HTERT RPE-1 (cell line): ENCODE results near the gene YRDC.

ENCODE experiments used
- in situ Hi-C: fragments of 300-500 bp; cut with MboI; formaldehyde crosslinking; loops from 4 replicates; pipeline ENCODE4 v1.14.3; 2020; ENCODE audit warnings: low sequenced_read_pairs

YRDC gene

DNA sequence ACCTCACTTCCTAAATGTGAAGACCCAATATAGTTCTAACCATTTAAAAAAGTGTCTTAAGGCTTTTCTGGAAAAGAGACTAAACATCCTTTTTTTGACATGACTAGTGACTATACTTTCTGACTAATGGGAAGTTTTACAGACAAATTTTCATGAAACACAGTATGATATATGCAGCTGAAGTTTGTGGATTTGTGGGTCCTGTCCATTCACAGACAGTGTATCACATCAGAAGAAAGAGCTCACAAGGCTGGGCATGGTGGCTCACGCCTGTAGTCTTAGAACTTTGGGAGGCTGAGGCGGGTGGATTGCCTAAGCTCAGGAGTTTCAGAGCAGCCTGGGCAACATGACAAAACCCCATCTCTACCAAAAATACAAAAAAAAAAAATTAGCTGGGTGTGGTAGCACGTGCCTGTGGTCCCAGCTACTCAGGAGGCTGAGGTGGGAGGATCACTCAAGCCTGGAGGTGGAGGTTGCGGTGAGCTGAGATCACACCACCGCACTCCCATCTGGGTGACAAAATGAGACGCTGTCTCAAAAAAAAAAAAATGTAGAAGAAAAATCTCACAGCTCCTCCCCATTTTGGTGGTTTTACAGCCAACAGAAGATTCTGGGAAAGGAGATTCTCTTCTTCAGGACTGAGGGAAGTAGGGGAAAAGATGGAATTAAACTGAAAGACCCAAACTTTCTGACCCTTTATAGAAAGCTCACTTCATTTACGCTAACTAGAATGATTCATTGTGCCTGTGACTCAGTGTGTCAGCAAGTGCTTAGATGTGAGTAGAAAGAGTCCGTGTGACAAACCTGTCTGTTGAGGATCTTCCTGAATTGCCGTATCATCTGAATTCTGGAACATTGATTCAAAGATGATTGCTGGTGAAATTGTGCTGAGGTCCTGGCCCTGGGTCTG is 15.2 kb upstream of the YRDC start:
- in situ Hi-C loops = no loop called here

GRCh38 chr1:37821481-37821880 is 13.5 kb upstream of the YRDC start:
- in situ Hi-C loops = no loop called here

- in situ Hi-C loops = no loop called here
Measured at GRCh38 chr1:37817481-37817880, 9.5 kb upstream of the YRDC start.

DNA sequence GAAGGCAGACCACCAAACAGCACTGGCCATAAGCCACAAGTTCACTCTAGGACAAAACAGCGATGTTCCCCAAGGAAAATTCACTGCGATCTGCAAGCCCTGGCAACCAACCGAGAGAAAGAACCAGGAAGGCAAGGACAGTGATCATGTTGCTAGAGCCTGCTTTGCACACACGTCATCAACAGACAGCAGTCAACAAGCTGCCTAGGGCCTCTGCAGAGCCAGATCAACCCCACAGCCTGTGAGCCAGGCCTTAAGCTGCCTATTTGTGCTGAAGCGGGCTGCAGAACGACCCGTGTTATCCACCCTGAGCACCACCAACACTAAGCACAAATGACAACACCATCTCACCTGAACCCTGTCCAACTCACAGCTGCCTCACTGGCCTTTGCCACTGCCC is 6.2 kb upstream of the YRDC start:
- in situ Hi-C loops = no loop called here

DNA sequence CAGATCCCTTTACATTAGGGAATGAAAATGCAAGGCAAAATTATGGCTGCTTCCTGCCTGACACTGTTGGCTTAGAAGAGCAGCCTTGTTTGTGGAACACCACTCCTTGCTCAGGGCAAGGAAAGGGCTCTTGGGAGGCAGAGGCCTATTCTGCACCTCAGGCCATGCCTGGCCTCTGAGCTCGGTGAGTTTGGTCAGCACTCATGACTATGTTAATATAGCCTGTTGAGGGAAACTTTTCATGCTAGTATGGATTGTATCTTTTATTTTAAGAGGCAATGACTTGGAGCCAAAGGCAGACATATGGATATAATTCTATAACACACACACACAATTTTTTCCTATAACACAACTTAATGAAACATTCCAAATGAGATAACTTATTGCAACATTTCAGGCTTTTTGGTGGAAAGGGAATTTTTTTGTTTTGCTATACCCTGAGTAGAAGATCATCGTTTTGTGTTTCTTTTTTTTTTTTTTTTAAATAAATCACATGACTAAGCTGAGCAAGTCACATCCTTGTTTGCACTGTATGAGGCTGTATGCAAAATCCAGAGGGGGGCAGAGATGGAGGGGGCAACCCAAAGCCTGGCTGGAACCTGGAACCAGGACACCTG is 5.6 kb upstream of the YRDC start:
- in situ Hi-C loops = no loop called here

- in situ Hi-C loops = no loop called here
Measured at GRCh38 chr1:37811027-37811655, 3.1 kb upstream of the YRDC start.

DNA sequence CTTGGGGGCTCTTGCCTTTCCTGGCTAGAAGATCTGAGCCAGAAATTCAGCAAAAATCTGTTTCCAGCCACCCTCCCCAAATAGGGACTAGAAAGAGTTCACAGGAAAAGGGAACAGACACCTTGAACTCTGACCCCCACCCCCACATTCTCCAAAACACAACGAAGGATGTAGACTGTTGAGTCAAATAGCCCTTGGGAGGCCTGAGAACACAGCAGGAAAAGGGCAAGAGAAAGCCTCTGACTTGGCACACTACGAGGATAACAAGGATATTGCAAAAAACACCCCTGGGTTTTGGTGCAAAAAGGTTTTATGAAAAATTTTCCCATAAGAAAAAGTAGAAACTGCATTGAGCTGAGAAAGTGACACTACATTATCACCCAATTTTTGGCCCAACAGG is 1.9 kb upstream of the YRDC start:
- in situ Hi-C loops = no loop called here

DNA sequence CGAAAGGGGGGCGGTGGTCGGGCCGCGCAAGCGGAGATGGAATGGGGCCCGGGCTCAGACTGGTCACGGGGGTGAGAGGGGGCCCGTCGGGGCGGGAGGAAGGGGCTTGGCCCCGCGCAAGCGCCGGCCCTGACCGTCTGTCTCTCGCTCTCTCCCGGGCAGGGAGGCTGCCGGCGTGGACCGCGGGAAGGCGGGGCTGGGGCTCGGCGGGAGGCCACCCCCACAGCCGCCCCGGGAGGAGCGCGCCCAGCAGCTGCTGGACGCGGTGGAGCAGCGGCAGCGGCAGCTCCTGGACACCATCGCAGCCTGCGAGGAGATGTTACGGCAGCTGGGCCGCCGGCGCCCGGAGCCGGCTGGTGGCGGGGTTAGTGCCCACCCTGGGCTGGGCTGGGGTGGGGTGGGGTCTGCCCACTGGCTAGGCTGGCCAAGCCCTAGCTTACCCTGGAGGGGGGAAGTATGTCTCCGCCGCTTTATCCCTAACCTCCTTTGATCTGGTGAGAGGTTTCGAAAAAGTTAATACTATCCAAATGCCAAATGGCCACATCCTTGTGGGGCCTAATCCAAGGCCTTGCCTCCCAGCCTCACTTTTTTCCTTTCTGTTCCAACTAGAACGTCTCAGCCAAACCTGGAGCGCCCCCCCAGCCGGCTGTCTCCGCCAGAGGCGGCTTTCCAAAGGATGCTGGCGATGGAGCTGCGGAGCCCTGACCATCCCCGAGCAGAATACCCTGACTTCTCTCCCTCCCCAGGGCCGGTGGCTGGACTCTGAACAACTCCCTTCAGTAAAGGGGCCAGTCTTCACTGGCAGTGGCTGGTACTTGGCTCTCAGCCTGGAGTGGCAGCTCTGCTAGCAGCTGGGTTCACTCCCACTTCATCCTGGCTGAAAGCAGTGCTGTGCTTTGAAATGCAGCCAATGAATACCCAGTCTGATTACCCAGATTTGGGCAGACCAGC is 636 bp upstream of the YRDC start:
- in situ Hi-C loops = no loop called here

DNA sequence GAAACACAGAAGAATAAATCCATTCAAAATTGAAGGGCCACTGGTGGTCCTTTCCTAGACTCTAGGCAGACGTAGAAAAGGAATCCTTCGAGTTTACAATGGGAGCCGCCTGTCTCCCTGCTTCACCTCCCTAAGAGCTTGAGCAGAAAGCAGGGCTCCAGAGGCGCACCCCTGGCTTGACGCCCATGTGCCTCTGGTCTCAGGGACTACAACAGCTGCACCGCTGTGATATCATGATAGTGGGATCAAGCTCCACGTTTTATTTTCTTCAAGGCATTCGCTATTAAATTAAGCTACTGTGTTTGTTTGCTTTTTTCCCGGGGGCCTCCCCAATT is 821 bp downstream of the YRDC start:
- in situ Hi-C loops = no loop called here

DNA sequence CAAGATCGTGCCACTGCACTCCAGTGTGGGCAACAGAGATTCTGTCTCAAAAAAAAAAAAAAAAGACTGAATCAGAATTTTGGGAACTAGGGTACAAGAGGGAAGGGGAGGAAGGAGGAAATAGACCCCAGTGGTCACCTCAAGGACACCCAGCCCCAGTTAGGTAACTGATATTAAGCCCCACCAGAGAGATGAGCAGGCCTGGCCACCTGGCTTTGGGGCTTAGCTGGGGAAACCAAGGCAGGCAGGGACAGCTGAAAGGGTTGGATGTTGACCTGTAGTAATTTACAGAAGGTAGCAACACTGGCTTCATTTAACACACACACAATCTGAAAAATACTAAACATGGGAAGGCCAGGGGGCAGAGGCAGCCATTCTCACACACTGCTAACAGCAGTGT is 5.6 kb downstream of the YRDC start:
- in situ Hi-C loops = no loop called here

DNA sequence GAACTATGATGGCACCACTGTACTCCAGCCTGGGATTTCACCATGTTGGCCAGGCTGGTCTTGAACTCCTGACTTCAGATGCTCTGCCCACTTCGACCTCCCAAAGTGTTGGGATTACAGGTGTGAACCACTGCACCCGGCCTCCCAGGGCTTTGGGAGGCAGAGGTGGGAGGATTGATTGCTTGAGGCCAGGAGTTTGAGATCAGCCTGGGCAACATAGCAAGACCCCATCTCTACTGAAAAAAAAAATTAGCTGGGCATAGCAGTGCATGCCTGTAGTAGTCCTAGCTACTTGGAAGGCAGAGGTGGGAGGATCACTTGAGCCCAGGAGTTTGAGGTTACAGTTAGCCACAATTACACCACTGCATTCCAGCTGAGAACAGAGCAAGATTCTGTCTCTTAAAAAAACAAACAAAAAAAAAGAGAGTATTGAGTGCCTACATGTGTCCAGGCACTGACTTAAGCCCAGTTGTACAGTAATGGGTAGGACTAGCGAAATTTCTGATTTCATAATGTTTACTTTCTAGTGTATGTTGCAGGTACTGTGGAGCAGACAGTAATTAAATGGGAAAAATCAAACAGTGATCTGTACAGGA is 10.2 kb downstream of the YRDC start:
- in situ Hi-C loops = no loop called here

- in situ Hi-C loops = no loop called here
Measured at GRCh38 chr1:37795340-37796125, 12.5 kb downstream of the YRDC start.

- in situ Hi-C loops = no loop called here
Measured at GRCh38 chr1:37794372-37795339, 13.4 kb downstream of the YRDC start.

- in situ Hi-C loops = no loop called here
Measured at GRCh38 chr1:37793773-37794371, 14.1 kb downstream of the YRDC start, which contains the start of gene MANEAL. Gene MANEAL, plus strand, starts transcription at chr1:37793847. Its CDS starts 336 bp downstream, at chr1:37794183.

- in situ Hi-C loops = no loop called here
Measured at GRCh38 chr1:37792943-37793686, 14.9 kb downstream of the YRDC start.

GRCh38 chr1:37782491-37782890 is 25.5 kb downstream of the YRDC start:
- in situ Hi-C loops = no loop called here

GRCh38 chr1:37778654-37779053 is 29.4 kb downstream of the YRDC start:
- in situ Hi-C loops = no loop called here
